CD1c-positive myeloid dendritic cell (primary cell): Measurements from ENCODE around the gene MAFF.
"Not testable (repeated sequence)": the region's sequence is repeated elsewhere in the genome, so short reads cannot be mapped to it uniquely, and the experiment has no call there.

ENCODE experiments used
- DNase-seq: peaks from one replicate; pipeline ENCODE4 v3.0.0-alpha.2; 2016; ENCODE audit errors: extremely low spot score

The MAFF gene

DNA sequence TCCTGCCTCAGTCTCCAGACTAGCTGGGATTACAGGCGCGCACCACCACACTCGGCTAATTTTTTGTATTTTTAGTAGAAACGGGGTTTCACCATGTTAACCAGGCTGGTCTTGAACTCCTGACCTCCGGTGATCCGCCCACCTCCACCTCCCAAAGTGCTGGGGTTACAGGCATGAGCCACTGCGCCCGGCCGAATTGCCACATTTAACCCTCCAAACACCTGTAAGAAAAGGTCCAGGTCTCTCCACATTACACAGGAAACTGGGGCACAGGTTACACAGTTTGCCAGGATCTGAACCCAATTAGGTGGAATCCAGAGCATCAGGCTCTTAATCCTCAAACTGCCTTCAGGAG lies 24.2 kb upstream of the MAFF start:
- not testable (repeated sequence) for DNase-seq

DNA sequence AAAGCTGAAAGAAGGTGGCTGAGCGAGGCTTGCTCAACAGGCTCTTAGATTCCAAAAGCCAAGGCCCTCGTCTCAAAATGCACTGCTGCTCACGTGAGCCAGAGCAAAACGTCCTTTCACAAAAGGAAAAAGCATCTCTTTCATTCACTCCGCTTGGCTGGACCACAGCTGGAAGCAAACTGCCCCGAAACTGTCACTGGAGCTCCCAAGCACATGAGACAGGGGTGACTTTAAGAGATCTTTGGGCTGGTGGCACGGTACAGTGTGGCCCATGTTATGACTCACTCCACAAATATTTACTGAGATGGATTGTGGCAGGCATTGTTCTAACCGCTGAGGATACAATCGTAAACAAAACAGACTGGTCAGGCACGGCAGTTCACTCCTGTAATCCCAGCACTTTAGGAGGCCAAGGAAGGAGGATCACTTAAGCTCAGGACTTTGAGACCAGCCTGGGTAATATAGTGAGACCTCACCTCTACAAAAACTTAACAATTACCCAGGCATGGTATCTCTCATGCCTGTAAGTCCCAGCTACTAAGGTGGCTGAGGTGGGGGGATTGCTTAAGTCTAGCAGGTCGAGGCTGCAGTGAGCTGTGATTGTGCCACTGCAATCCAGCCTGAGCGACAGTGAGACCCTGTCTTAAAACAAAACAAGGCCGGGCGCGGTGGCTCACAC lies 23.7 kb upstream of the MAFF start:
- DNase-seq = no peak

GRCh38 chr22:38178605-38178937 lies 23.2 kb upstream of the MAFF start:
- not testable (repeated sequence) for DNase-seq

DNA sequence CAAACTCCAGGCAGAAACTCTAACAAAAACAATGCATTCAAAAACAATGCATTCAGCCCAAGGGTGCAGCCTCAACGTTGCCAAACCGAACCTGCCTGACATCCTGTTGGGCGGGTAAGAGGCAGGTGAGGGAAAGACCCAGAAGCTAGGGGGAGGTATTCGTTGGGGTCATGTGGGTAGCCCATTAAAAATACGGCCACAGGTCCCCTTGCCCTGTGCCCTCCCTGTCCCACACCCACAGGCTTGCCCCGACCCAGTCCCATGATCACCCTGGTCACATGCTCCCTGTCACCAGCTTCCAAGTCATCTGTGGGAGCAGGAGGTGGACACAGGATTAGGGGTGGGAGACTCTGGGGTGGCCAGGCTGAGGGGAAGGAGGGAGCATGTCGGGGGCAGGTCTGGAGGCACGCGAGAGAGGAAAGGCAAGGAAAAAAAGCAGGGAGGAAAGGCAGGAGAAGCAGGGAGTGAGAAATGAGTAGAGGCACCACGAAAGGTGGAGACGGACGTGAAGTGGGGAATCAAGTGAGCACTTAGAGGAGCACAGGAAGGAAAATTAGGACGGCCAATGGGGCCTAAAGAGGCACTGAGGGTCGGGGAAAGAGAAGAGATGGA lies 20.8 kb upstream of the MAFF start:
- DNase-seq = peak; percentile 77

DNA sequence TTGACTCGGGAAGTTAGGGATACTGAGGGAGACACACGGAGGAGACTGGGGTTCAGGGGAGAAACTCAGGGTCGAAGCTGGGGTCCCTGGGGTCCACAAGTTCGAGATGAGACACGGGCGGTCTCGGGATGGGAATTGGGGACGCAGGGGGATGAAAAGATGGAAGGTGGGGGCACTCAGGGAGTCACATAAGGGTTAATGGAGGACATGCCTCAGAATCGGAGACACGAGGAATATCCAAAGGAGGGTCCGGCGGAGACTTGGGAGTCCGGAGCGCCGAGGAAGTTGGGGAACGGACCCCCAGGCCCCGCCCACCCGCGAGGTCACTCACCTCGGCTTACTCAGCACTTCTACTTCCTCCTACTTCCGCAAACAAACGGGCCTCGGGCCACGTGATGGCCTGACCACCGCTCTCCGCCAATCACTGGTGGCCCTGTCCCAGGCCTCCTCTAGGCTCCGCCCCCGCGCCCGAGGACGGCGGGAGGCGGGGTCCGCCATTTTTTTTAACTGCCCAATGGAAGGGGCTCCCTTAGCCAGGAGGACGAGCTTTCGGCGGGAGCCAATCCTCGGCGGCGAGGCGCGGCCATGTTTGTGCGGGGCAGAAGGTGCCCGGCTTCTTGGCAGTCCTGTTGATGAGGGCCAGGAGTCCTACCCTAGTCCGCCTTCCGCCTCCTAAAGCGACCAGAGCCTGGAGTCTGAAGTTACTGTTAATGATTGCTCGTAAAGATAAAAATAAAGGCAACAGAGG lies 20.2 kb upstream of the MAFF start, which contains the start of gene PLA2G6:
PLA2G6 (minus strand) TSS at position 378 of the 748 bp plus-strand sequence. CDS start 12,404 bp downstream, outside the sequence.
- DNase-seq = peak; percentile 99

DNA sequence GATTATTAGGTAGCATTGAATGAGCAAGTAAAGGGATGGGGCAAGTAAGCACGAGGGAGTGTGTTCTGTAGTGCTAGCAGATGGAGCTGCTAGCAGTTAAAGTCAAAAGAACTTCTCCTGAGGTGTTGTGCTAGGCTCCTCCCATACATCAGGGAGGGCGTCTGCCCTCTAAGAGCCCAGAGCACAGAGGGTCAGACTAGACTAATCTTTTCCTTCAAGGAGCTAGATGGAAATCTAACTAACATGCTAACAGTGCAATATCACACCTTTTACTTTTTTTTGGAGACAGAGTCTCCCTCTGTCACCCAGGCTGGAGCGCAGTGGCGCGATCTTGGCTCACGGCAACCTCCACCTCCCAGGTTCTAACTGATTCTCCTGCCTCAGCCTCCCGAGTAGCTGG lies 17.0 kb upstream of the MAFF start:
- DNase-seq = no peak

GRCh38 chr22:38186429-38186828 lies 15.4 kb upstream of the MAFF start:
- DNase-seq = no peak

DNA sequence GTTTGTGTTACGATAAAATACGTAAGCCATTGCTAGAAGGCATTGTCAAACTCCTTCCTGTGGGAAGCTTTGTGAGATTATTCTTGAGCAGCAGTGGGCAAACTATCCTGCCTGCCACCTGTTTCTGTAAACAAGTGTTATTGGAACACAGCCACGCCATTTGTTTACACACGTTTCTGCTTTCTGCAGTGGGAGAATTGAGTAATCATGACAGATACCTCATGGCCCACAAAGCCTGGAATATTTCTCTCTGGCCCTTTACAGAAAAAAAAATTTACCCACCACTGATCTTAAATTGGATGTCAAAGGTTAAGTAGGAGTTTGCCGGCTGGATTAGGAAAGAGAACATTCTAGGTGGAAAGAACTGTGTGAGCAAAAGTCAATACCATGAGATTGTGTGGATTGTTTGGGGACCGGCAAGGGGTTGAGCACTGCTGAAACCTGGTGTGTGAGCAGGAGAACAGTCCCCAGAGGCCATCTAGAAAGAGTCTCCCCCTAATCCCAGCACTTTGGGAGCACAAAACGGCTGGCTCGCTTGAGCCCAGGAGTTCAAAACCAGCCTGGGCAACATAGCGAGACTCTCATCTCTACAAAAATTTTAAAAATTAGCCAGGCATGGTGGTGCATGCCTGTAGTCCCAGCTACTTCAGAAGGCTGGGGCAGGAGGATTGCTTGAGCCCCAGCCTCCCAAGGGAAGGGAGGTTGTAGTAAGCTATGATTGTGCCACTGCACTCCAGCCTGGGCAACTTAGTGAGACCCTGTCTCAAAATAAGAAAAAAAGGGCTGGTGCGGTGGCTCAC lies 14.2 kb upstream of the MAFF start:
- peak; percentile 27 for DNase-seq

GRCh38 chr22:38189104-38189503 lies 12.7 kb upstream of the MAFF start:
- no peak for DNase-seq

DNA sequence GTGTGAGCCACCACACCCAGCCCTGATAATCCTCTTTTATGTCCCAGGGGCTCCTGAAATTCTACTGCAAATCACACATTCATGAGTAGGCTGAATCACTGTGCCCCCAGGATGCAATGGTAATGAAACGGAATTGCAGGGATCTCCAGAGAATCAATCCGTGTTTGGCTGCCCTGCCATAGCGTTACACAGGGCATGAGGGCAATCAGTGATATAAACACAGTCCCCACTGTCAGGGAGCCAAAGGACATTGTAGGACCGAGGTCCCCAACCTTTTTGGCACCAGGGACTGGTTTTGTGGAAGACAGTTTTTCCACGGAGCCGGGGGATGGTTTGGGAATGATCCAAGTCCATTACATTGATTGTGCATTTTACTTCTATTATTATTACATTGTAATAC lies 11.2 kb upstream of the MAFF start:
- DNase-seq = no peak

- no peak for DNase-seq
Measured at GRCh38 chr22:38191055-38191454, 10.7 kb upstream of the MAFF start.

GRCh38 chr22:38191731-38192474 lies 9.9 kb upstream of the MAFF start:
- no peak for DNase-seq

DNA sequence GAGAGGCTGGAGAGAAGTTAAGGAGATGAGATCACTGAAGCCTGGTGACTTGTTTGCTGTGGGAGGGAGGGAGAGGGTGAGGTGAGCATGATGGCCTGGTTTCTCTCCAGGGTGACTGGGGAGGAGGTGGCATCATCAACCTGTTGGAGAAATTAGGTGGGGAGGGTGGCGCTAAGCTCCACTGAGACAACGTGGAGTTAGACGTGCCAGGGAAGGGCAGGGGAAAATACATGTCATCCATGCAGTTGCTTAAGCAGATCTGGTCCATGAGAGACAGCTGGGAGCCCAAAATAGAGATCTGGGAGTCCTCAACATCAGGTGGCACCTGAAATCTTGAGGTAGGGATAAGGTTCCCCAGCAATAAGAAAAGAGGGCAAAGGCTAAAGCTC lies 9.3 kb upstream of the MAFF start:
- no peak for DNase-seq

DNA sequence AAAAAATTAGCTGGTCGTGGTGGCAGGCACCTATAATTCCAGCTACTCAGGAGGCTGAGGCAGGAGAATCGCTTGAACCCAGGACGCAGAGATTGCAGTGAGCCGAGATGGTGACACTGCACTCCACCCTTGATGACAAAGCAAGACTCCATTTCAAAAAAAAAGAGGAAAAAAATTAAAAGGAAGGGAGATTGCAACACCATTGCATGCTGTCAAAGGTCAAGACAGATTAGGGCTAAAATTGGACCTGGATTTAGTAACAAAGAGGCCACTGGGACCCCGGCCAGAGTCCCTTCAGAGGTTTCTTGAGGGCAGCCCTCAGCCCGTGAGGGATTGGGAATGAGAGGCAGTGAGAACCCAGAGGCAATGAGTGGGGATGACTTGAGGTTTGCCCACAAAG lies 8.2 kb upstream of the MAFF start:
- peak; percentile 83 for DNase-seq

GRCh38 chr22:38196791-38197419 lies 4.9 kb upstream of the MAFF start:
- DNase-seq = no peak

DNA sequence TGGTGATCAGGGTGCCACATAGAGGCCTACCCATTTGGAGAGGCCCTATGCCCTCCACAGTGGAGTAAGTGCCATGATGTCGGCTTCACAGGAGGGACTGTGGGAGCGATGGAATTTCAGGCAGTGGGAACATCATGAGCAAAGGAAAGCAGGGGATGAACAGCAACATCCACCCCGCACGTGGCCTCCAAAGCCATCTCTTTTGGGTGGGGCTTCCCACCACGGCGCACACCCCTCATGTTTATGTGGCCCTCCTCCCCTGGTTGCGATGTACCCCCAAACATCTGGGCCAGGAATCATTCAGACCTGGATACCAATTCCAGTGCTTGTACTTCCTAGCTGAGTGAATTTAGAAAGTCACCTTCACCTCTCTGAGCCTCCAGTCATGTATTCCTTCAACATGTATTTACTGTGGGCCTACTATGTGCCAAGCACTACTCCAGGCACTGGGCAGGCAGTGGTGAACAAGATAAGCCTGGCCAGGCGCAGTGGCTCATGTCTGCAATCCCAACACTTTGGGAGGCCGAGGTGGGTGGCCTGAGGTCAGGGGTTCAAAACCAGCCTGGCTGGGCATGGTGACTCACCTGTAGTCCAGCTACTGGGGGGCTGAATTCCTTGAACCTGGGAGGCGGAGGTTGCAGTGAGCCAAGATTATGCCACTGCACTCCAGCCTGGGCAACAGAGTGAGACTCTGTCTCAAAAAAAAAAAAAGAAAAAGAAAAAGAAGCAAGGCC lies 1.8 kb upstream of the MAFF start:
- no peak for DNase-seq

DNA sequence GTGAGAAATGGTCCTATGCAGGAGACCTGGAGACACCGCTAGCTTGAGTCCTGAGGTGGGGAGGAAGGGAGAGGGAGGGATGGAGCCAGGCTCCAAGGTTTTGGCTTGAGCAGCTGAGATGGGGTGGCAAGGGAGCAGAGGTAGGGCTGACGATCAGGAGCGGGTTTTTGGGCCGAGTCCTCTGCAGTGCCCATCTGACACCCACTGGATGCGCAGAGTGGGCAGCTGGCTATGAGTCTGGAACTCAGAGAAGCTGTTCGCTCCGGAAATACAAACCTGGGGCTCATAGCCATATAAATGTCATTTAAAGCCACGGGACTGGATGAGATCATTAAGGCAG lies 453 bp upstream of the MAFF start:
- DNase-seq = no peak

DNA sequence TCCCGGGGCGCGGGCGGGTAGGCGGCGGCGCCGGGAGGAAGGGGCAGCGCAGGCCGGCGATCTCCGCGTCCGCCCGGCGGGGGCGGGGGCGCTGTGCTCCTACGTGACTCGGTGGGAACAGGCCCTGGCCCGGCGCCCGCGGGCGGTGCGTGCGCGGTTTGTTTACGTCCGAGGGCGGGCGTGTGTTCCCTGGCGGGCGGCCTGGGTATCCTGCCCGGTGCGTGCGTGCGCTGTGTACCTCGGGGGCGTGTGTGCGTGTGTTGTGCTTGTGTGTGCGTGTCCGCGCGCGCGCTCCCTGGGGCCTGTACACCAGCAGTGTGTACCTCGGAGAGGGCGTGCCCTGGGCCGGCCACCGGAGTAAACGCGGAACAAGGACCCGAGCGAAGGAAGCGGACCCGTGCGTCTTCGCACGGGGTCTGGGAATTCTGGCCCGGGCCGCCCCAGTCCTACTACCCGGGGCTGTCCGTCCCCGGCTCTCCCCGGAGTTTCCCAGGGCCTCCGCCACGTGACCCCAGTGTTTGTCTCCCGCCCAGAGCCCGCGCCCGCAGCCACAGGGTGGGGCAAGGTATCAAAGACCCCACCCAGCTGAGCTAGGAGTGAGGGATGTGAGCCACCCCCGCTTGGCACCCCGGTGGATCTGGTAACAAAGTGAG lies 769 bp downstream of the MAFF start:
- DNase-seq = peak; percentile 93

DNA sequence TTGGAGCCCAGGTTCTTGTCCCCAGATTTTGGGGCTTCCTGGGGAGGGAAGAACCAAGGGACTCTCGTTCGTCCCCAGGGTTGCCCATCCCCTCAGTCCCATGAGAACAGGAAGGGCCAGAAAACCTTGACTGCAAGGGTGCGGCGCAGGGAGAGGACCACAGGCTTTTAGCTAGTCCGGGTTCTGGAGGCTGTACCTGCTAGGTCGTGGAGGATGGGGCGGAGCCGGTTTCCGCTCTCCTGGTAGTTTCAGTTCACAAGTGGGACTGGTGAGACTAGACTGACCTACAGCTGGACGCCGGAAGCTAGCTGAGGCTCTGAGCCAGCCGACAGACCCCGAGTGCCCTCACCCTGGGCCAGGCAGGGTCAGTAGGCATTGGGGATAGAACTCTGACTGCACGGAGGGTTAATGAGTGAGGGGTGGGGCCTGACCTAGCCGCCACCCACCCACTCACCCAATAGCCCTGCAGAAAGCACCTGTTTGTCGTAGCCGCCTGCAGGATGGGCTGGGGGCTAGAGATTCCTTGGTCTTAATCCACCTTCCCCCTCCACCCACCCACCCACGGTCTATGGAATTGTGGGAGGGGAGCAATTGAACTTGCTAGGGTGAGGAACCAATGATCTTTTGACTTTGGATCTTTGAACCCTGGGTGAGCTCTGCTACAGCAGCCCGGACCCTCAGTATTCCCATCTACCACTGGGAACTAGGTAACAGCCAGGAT lies 1.5 kb downstream of the MAFF start:
- DNase-seq = peak; percentile 57
